NCI-H1417 (cell line): Measurements from ENCODE around the gene SLC23A2.

Experiments used
- DNase-seq, 3 experiments: peaks; one replicate each; lab custom pipeline; 2025; lab: John Stamatoyannopoulos, UW

Gene SLC23A2

GRCh38 chr20:4966826-4967751 lies 34.2 kb downstream of the SLC23A2 start:
- DNase-seq = peak in 2 of 3 experiments; percentile 45 to 79

GRCh38 chr20:4962241-4962855 lies 39.0 kb downstream of the SLC23A2 start:
- DNase-seq = no peak

- DNase-seq = no peak
Measured at GRCh38 chr20:4961746-4962145, 39.6 kb downstream of the SLC23A2 start.

GRCh38 chr20:4959592-4959991 lies 41.7 kb downstream of the SLC23A2 start:
- DNase-seq = no peak

- DNase-seq = no peak
Measured at GRCh38 chr20:4957939-4958362, 43.4 kb downstream of the SLC23A2 start.

GRCh38 chr20:4957187-4957586 lies 44.1 kb downstream of the SLC23A2 start:
- no peak for DNase-seq

GRCh38 chr20:4956200-4956810 lies 45.0 kb downstream of the SLC23A2 start:
- peak; percentile 44 to 87 (median 76) for DNase-seq

- no peak for DNase-seq
Measured at GRCh38 chr20:4953881-4954280, 47.4 kb downstream of the SLC23A2 start.

GRCh38 chr20:4952229-4952628 lies 49.1 kb downstream of the SLC23A2 start:
- no peak for DNase-seq

- no peak for DNase-seq
Measured at GRCh38 chr20:4951299-4951698, 50.0 kb downstream of the SLC23A2 start.

- no peak for DNase-seq
Measured at GRCh38 chr20:4950841-4951240, 50.5 kb downstream of the SLC23A2 start.

GRCh38 chr20:4950437-4950836 lies 50.9 kb downstream of the SLC23A2 start:
- DNase-seq = no peak

GRCh38 chr20:4949833-4950178 lies 51.5 kb downstream of the SLC23A2 start:
- no peak for DNase-seq

GRCh38 chr20:4947817-4948559 lies 53.3 kb downstream of the SLC23A2 start:
- DNase-seq = no peak

GRCh38 chr20:4946986-4947385 lies 54.3 kb downstream of the SLC23A2 start:
- no peak for DNase-seq

GRCh38 chr20:4946585-4946984 lies 54.7 kb downstream of the SLC23A2 start:
- no peak for DNase-seq

- DNase-seq = peak in 2 of 3 experiments; percentile 15 to 70
Measured at GRCh38 chr20:4944518-4945313, 56.6 kb downstream of the SLC23A2 start.

- DNase-seq = no peak
Measured at GRCh38 chr20:4942331-4942730, 59.0 kb downstream of the SLC23A2 start.

- peak in 2 of 3 experiments; percentile 72 to 90 for DNase-seq
Measured at GRCh38 chr20:4937407-4938319, 63.6 kb downstream of the SLC23A2 start.

GRCh38 chr20:4936851-4937406 lies 64.4 kb downstream of the SLC23A2 start:
- peak in 1 of 3 experiments; percentile 60 for DNase-seq
